T47D (cell line): ENCODE results near the gene CEP164.

Experiments used
- DNase-seq, 2 experiments: peaks; one replicate each; pipeline versions ENCODE4 v3.0.0 to v3.0.0-alpha.2; 2011 to 2012; ENCODE audit warnings: low read depth in 1 of 2, low spot score in 1 of 2
- JUND ChIP-seq: IDR thresholded peaks from 2 replicates; pipeline ENCODE4 v1.6.1; 2012; ENCODE audit warnings: low read depth
- in situ Hi-C: cut with HindIII; loops from 2 replicates; pipeline ENCODE4 v1.10.0; 2016; ENCODE audit warnings: low sequenced_read_pairs, low pct_unique_long_range_greater_than_20kb

CEP164 gene

DNA sequence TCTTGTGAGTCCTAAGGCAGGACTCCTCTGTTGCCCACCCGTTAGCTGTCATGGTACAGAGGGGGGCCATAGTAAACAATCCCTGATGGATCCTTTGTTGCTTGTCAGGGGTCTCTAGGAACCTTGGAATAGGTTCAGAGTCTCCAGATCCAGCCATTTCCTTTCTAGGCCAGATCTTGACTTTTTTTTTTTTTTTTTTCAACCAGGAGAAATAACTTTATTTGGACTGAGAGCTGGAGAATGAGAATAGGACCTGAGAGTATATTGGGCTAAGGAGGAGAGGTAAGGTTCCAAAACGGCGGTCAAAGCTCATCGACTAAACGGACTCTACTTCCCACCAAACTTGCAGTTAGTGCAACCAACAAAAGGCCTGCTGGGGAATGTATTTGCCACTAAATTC lies 7.7 kb downstream of the CEP164 start:
- in situ Hi-C loops: no loop called here
- no peak for TF ChIP-seq JUND

GRCh38 chr11:117337076-117337475 lies 9.4 kb downstream of the CEP164 start:
- no peak for TF ChIP-seq JUND
- in situ Hi-C loops: no loop called here
- no peak for DNase-seq

More for the DNA sequence above, 7.7 kb downstream of the CEP164 start:
- no peak for DNase-seq

GRCh38 chr11:117345039-117345438 lies 17.4 kb downstream of the CEP164 start:
- TF ChIP-seq JUND: no peak
- in situ Hi-C loops: no loop called here
- no peak for DNase-seq

DNA sequence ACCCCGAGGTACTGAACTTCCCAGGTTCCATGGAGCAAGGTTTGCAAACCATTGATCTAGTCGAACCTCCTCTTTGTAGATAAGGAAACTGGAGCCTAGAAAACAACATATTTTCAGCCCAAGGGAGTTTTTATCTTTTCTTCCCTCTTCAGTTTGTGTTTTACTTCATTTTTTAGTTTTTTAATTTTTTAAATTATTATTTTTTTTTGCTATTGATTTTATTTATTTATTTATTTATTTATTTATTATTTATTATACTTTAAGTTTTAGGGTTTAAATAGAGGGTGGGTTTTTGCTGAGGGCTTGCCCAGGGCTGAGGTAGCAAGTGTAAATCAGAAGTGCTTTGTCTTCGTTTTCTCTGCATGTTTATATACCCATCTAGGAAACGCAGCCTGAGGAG lies 26.9 kb downstream of the CEP164 start:
- DNase-seq: no peak
- in situ Hi-C loops: no loop called here

GRCh38 chr11:117356126-117356890 lies 28.7 kb downstream of the CEP164 start:
- in situ Hi-C loops: no loop called here
- peak in 1 of 2 experiments; percentile 10 for DNase-seq

More for the DNA sequence above, 26.9 kb downstream of the CEP164 start:
- no peak for TF ChIP-seq JUND

GRCh38 chr11:117361432-117361831 lies 33.8 kb downstream of the CEP164 start:
- TF ChIP-seq JUND: no peak
- in situ Hi-C loops: no loop called here

More at GRCh38 chr11:117356126-117356890, 28.7 kb downstream of the CEP164 start:
- TF ChIP-seq JUND: no peak

DNA sequence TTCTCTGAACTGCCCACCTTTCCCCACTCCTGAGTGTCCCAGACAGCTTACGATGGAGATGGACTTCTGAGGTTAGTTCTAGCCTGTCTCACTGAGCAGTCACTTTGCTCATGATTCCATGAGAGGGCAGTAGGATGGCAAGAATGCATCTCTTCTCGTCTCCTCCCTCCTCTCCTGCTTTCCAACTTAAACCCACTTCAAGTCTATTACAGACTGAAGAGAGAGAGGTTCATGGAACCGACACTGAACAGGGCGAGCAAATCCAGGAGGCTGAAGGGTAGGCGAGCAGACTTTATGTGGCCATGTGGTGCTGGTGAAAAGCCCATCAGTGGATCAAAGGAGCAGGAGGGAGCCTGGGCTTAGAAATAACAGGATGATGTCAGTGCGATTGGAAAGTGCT lies 38.6 kb downstream of the CEP164 start:
- in situ Hi-C loops: no loop called here
- TF ChIP-seq JUND: no peak
- DNase-seq: peak in 1 of 2 experiments; percentile 15

More at GRCh38 chr11:117361432-117361831, 33.8 kb downstream of the CEP164 start:
- DNase-seq: no peak

DNA sequence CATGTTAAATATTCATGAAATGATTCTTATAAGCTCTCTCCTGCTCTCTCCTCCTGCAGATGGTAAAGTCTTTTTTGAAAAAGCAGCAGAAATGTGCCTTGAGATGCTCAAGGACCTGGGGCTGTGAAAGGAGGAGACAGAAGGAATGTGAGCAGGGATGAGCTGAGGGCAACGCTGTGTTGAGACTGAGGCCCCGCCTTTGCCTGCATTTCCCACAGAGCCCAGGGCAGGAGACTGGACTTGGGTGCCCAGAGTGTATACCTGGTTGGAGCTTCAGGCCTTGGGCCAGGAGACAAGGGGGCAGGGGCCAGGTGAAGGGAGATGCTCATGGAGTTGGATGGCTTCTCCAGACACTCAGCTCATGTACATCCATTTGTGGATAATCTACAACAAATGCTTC lies 39.2 kb downstream of the CEP164 start:
- in situ Hi-C loops: no loop called here
- DNase-seq: no peak
- no peak for TF ChIP-seq JUND

DNA sequence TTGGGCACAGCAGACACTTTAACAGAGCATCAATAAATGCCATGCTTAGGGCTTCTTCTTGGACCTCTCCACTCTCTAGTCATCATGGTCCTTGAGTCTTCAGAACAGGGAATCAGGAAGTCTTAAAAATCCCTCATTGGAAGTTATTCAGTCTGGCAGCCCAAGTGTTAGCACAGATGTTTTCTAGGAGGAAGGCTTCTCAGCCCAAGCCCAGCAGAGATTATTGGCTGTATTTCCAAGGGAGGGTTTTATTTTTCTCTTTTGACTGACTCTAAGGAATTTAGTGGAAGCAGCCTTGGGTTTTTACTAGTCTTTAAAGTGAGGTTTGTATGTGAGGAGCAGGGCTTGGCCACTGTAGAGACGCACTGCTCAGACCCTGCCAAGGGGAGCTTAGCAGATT lies 41.9 kb downstream of the CEP164 start:
- in situ Hi-C loops: no loop called here
- TF ChIP-seq JUND: no peak
- DNase-seq: no peak

DNA sequence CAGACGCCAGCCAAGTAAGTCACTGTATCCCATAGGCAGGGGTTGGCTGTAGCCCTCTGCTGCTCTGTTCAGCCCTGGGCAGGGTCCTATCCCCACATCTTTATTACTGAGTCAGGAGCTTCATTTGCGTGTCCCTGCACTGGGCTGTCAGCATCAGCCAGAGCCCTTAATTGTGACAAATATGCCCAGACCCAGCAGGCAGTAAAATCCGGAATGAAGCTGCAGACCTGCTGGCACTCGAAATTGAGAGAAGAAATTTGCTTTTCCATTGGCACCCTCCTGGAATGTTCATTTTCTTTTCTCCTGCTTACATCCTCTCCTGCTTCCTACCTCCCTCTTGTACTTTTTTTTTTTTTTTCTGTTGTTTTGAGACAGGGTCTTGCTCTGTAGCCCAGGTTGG lies 43.8 kb downstream of the CEP164 start:
- no peak for TF ChIP-seq JUND
- in situ Hi-C loops: no loop called here
- DNase-seq: no peak

- DNase-seq: no peak
- no peak for TF ChIP-seq JUND
- in situ Hi-C loops: no loop called here
These were observed 46.8 kb downstream of the CEP164 start for GRCh38 chr11:117374316-117375055.

- no peak for DNase-seq
- in situ Hi-C loops: no loop called here
- TF ChIP-seq JUND: no peak
These were observed 48.3 kb downstream of the CEP164 start for GRCh38 chr11:117375960-117376359.

DNA sequence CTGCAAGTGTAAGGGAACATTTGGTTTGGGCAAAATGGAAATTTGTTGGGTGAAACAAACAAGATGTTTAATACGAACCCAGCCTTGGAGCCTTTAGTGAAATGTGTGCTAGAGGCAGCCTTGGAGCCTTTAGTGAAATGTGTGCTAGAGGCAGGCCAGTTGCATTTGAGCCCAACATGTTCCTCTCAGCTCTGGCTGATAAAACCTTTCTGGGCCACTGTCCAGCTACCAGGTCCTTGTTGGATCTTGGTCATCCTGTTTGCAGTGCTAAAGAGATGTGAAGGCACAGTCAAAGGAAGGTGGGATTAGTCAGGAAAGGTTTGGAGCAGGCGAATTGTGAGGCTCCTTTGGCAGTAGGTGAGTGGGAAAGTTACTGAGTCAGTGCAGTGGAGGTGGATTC lies 48.9 kb downstream of the CEP164 start:
- in situ Hi-C loops: no loop called here

More for the DNA sequence above, 48.9 kb downstream of the CEP164 start:
- no peak for DNase-seq
- TF ChIP-seq JUND: no peak
